Mesenchymal stem cell (in vitro differentiated cells and primary cell): Measurements from ENCODE around the gene AMIGO1.

Source experiments
- DNase-seq: peaks from one replicate; pipeline ENCODE4 v3.0.0-alpha.2; 2013
- H2AFZ ChIP-seq: one replicate; pipeline ENCODE4 v1.6.1; 2013; ENCODE audit warnings: low read depth, mild to moderate bottlenecking, control low read depth, inconsistent platforms, low read length, moderate library complexity
- H2AK5ac ChIP-seq: 2 replicates; pipeline ENCODE4 v1.6.1; 2013; ENCODE audit warnings: low read length, moderate library complexity, mild to moderate bottlenecking, inconsistent platforms; ENCODE audit not compliant: severe bottlenecking
- H2BK120ac ChIP-seq: one replicate; pipeline ENCODE4 v1.6.1; 2013; ENCODE audit warnings: low read depth, mild to moderate bottlenecking, inconsistent platforms, low read length, moderate library complexity
- H2BK12ac ChIP-seq, 2 experiments: one replicate each; pipeline ENCODE4 v1.6.1; 2013; ENCODE audit warnings: inconsistent platforms in 2 of 2, low read length in 2 of 2, mild to moderate bottlenecking in 2 of 2, moderate library complexity in 2 of 2, control low read depth in 1 of 2
- H2BK15ac ChIP-seq: one replicate; pipeline ENCODE4 v1.6.1; 2013; ENCODE audit warnings: mild to moderate bottlenecking, low read depth, inconsistent platforms; ENCODE audit not compliant: poor library complexity, severe bottlenecking
- H2BK5ac ChIP-seq: 2 replicates; pipeline ENCODE4 v1.6.1; 2013; ENCODE audit warnings: low read depth, mild to moderate bottlenecking, low read length, control low read depth, inconsistent platforms; ENCODE audit not compliant: poor library complexity, severe bottlenecking
- H3K14ac ChIP-seq, 2 experiments: one replicate each; pipeline ENCODE4 v1.6.1; 2013; ENCODE audit warnings: inconsistent platforms in 2 of 2, low read length in 2 of 2, control low read depth in 1 of 2, mild to moderate bottlenecking in 1 of 2, moderate library complexity in 1 of 2
- H3K18ac ChIP-seq, 2 experiments: one replicate each; pipeline ENCODE4 v1.6.1; 2013; ENCODE audit warnings: inconsistent platforms in 2 of 2, low read length in 2 of 2, control low read depth in 1 of 2, low read depth in 1 of 2, mild to moderate bottlenecking in 1 of 2
- H3K23ac ChIP-seq, 2 experiments: one replicate each; pipeline ENCODE4 v1.6.1; 2013; ENCODE audit warnings: inconsistent platforms in 2 of 2, low read length in 2 of 2, mild to moderate bottlenecking in 2 of 2, moderate library complexity in 2 of 2, control low read depth in 1 of 2
- H3K27ac ChIP-seq: 2 replicates; pipeline ENCODE4 v1.5.1; 2013; ENCODE audit warnings: mild to moderate bottlenecking, moderate library complexity, low read length, control low read depth, inconsistent platforms; ENCODE audit not compliant: poor library complexity, severe bottlenecking
- H3K27me3 ChIP-seq, 2 experiments: 2 replicates each; pipeline versions ENCODE4 v1.6.1 to v1.7.0; 2013; ENCODE audit warnings: low read length in 2 of 2, mild to moderate bottlenecking in 2 of 2, moderate library complexity in 2 of 2, control low read depth in 1 of 2, inconsistent platforms in 1 of 2; ENCODE audit not compliant: control insufficient read depth in 1 of 2, insufficient read depth in 1 of 2
- H3K36me3 ChIP-seq, 2 experiments: 2 replicates each; pipeline versions ENCODE4 v1.6.1 to v1.7.0; 2013; ENCODE audit warnings: low read length in 2 of 2, control low read depth in 1 of 2, inconsistent platforms in 1 of 2, low read depth in 1 of 2, mild to moderate bottlenecking in 1 of 2; ENCODE audit not compliant: insufficient read depth in 2 of 2, control insufficient read depth in 1 of 2
- H3K4ac ChIP-seq, 2 experiments: one replicate each; pipeline ENCODE4 v1.6.1; 2013; ENCODE audit warnings: inconsistent platforms in 2 of 2, low read length in 2 of 2, mild to moderate bottlenecking in 2 of 2, moderate library complexity in 2 of 2, control low read depth in 1 of 2, low read depth in 1 of 2
- H3K4me1 ChIP-seq: 2 replicates; pipeline ENCODE4 v1.6.1; 2013; ENCODE audit warnings: low read depth, low read length, control low read depth; ENCODE audit not compliant: control insufficient read depth, insufficient read depth
- H3K4me2 ChIP-seq: 2 replicates; pipeline ENCODE4 v1.6.1; 2013; ENCODE audit warnings: low read length, mild to moderate bottlenecking, inconsistent platforms; ENCODE audit not compliant: poor library complexity, severe bottlenecking
- H3K4me3 ChIP-seq, 2 experiments: 2 replicates each; pipeline versions ENCODE4 v1.5.1 to v1.7.0; 2013; ENCODE audit warnings: low read length in 2 of 2, mild to moderate bottlenecking in 2 of 2, control low read depth in 1 of 2, low read depth in 1 of 2; ENCODE audit not compliant: insufficient read depth in 1 of 2
- H3K79me1 ChIP-seq: replicated peaks from 2 replicates; pipeline ENCODE4 v1.6.1; 2013; ENCODE audit warnings: mild to moderate bottlenecking, control low read depth, low read length, inconsistent platforms; ENCODE audit not compliant: poor library complexity, severe bottlenecking
- H3K9ac ChIP-seq: 2 replicates; pipeline ENCODE4 v1.7.0; 2013; ENCODE audit warnings: mild to moderate bottlenecking, low read length, moderate library complexity
- H3K9me3 ChIP-seq: 2 replicates; pipeline ENCODE4 v1.7.0; 2013; ENCODE audit warnings: mild to moderate bottlenecking, low read length; ENCODE audit not compliant: control insufficient read depth
- H4K8ac ChIP-seq: one replicate; pipeline ENCODE4 v1.6.1; 2013; ENCODE audit warnings: inconsistent platforms, mild to moderate bottlenecking, low read length, moderate library complexity
- H4K91ac ChIP-seq: one replicate; pipeline ENCODE4 v1.6.1; 2013; ENCODE audit warnings: mild to moderate bottlenecking, low read length, inconsistent platforms
- WGBS: methylation state at CpG from one replicate; pipeline ENCODE4 v1.1.7; 2013; ENCODE audit warnings: mixed read lengths; 5-methylcytosine and 5-hydroxymethylcytosine counted together

AMIGO1 gene

GRCh38 chr1:109457819-109458218 is 51.7 kb downstream of the AMIGO1 start:
- no peak overlapping the region for H2AFZ ChIP-seq
- no peak overlapping the region for H2BK12ac ChIP-seq
- DNase-seq, result no peak
- H3K14ac ChIP-seq, result no peak overlapping the region
- H2AK5ac ChIP-seq, result no peak overlapping the region
- no peak overlapping the region for H3K18ac ChIP-seq
- no peak overlapping the region for H4K8ac ChIP-seq
- no peak overlapping the region for H3K4me3 ChIP-seq
- H3K4me2 ChIP-seq, result no peak overlapping the region
- no peaks in the 10 kb centered on the region for H3K36me3 ChIP-seq
- no peak overlapping the region for H2BK15ac ChIP-seq
- no peak overlapping the region for H2BK5ac ChIP-seq
- no peak overlapping the region for H2BK120ac ChIP-seq
- H3K79me1 ChIP-seq, result no peaks in the 10 kb centered on the region
- H3K4ac ChIP-seq, result no peak overlapping the region
- no peaks in the 10 kb centered on the region for H3K4me1 ChIP-seq
- WGBS, result 91% methylated on average over 1 of the region's 4 CpGs
- H3K9ac ChIP-seq, result no peak overlapping the region
- no peak overlapping the region for H3K27ac ChIP-seq
- H3K9me3 ChIP-seq, result peaks cover 7% of the 10 kb centered on the region
- H3K27me3 ChIP-seq, result peaks cover 0 to 12% of the 10 kb centered on the region in 2 experiments
- H3K23ac ChIP-seq, result no peak overlapping the region
- no peak overlapping the region for H4K91ac ChIP-seq

GRCh38 chr1:109454497-109455133 is 54.9 kb downstream of the AMIGO1 start:
- Histone ChIP-seq H2AFZ (no peak overlapping the region), H4K8ac (no peak overlapping the region), H3K27me3 (peaks cover 0 to 7% of the 10 kb centered on the region in 2 experiments), H2BK5ac (no peak overlapping the region), H3K4me2 (no peak overlapping the region), H4K91ac (no peak overlapping the region), H3K9ac (no peak overlapping the region), H2BK12ac (no peak overlapping the region), H3K27ac (no peak overlapping the region), H2AK5ac (no peak overlapping the region), H2BK120ac (no peak overlapping the region), H3K9me3 (peaks cover 7% of the 10 kb centered on the region), H3K14ac (no peak overlapping the region), H3K4me1 (no peaks in the 10 kb centered on the region), H3K36me3 (no peaks in the 10 kb centered on the region), H3K79me1 (no peaks in the 10 kb centered on the region), H2BK15ac (no peak overlapping the region), H3K4ac (no peak overlapping the region), H3K23ac (no peak overlapping the region), H3K4me3 (no peak overlapping the region), H3K18ac (no peak overlapping the region)
- DNase-seq, result no peak
- WGBS, result no CpG with 5 or more reads among the region's 1 CpG
